Skeletal muscle cell (primary cell): ENCODE measurements around the gene BACH1.
A peak's percentile ranks its signal among the peaks of the same experiment; 100 is the strongest.

ENCODE experiments used
- DNase-seq: peaks from one replicate; pipeline ENCODE4 v3.0.0-alpha.2; 2010; ENCODE audit warnings: low read depth
- H3K4me3 ChIP-seq: 2 replicates; pipeline ENCODE4 v1.5.1; 2011; ENCODE audit warnings: low read depth, mild to moderate bottlenecking, control low read depth, low read length, moderate library complexity

Gene BACH1

GRCh38 chr21:29288239-29288638 lies 10.5 kb upstream of the BACH1 start:
- DNase-seq, result no peak

GRCh38 chr21:29289317-29289716 lies 9.4 kb upstream of the BACH1 start:
- no peak for DNase-seq

More at GRCh38 chr21:29288239-29288638, 10.5 kb upstream of the BACH1 start:
- H3K4me3 ChIP-seq, result no peak overlapping the region

GRCh38 chr21:29290240-29290639 lies 8.5 kb upstream of the BACH1 start:
- DNase-seq, result no peak
- no peak overlapping the region for H3K4me3 ChIP-seq

More at GRCh38 chr21:29289317-29289716, 9.4 kb upstream of the BACH1 start:
- no peak overlapping the region for H3K4me3 ChIP-seq

GRCh38 chr21:29293495-29293894 lies 5.2 kb upstream of the BACH1 start:
- no peak for DNase-seq
- no peak overlapping the region for H3K4me3 ChIP-seq

- no peak overlapping the region for H3K4me3 ChIP-seq
- DNase-seq, result no peak
Measured at GRCh38 chr21:29295066-29295650, 3.6 kb upstream of the BACH1 start.

- no peak overlapping the region for H3K4me3 ChIP-seq
- DNase-seq, result no peak
Measured at GRCh38 chr21:29296446-29296845, 2.3 kb upstream of the BACH1 start.

- peak overlapping the region; percentile 76 for H3K4me3 ChIP-seq
- no peak for DNase-seq
Measured at GRCh38 chr21:29297483-29298347, 1.0 kb upstream of the BACH1 start.

GRCh38 chr21:29299046-29299915 lies 559 bp downstream of the BACH1 start:
- DNase-seq, result no peak
- peak overlapping the region; percentile 76 for H3K4me3 ChIP-seq

- peak overlapping the region; percentile 76 for H3K4me3 ChIP-seq
- peak; percentile 89 for DNase-seq
Measured at GRCh38 chr21:29299916-29300806, 1.4 kb downstream of the BACH1 start.

- H3K4me3 ChIP-seq, result peak overlapping the region; percentile 76
- no peak for DNase-seq
Measured at GRCh38 chr21:29300807-29301138, 2.1 kb downstream of the BACH1 start.

- DNase-seq, result no peak
- H3K4me3 ChIP-seq, result peak overlapping the region; percentile 76
Measured at GRCh38 chr21:29301691-29302090, 3.0 kb downstream of the BACH1 start.

- H3K4me3 ChIP-seq, result peak overlapping the region; percentile 76
- no peak for DNase-seq
Measured at GRCh38 chr21:29302359-29302875, 3.7 kb downstream of the BACH1 start.

- H3K4me3 ChIP-seq, result no peak overlapping the region
- DNase-seq, result no peak
Measured at GRCh38 chr21:29303288-29303687, 4.6 kb downstream of the BACH1 start.

GRCh38 chr21:29304597-29304996 lies 5.9 kb downstream of the BACH1 start:
- no peak overlapping the region for H3K4me3 ChIP-seq
- DNase-seq, result no peak

GRCh38 chr21:29305068-29305467 lies 6.3 kb downstream of the BACH1 start:
- DNase-seq, result no peak
- no peak overlapping the region for H3K4me3 ChIP-seq

GRCh38 chr21:29305561-29305960 lies 6.8 kb downstream of the BACH1 start:
- DNase-seq, result no peak
- no peak overlapping the region for H3K4me3 ChIP-seq

- H3K4me3 ChIP-seq, result no peak overlapping the region
- DNase-seq, result no peak
Measured at GRCh38 chr21:29306920-29307319, 8.2 kb downstream of the BACH1 start.

- no peak overlapping the region for H3K4me3 ChIP-seq
- DNase-seq, result no peak
Measured at GRCh38 chr21:29307718-29308455, 9.2 kb downstream of the BACH1 start.
